K562 (cell line): Measurements from ENCODE around the gene ZNF92. TPM values are rescaled to one million over a fixed set of nuclear protein-coding genes. Genes with fewer than 3 reads are reported as not detected.

Experiments used
- ATAC-seq: fragments of 200-7000 bp; cut with Tn5 transposase; 3 replicates; pipeline ENCODE4 v1.9.1; 2020; ENCODE audit warnings: moderate library complexity
- BruUV-seq: library from RNA; stranded (reverse); fragments of 400-500 nt; replicated peaks from 2 replicates; lab custom pipeline; 2021; lab: Mats Ljungman, UMichigan
- CTCF ChIA-PET: fragments of 300-600 bp; formaldehyde crosslinking; extraction: SDS; loops from one replicate; lab custom pipeline; 2021; ENCODE audit warnings: low intra/inter-chr PET ratio; lab: Yijun Ruan, JAX
- POLR2A ChIA-PET: fragments of 300-600, 350-650 bp; sonication (Branson Sonifier 250); formaldehyde crosslinking; extraction: SDS; loops from one replicate; lab custom pipeline; 2021; ENCODE audit warnings: antibody characterized with exemption, inconsistent platforms; lab: Yijun Ruan, JAX
- DNase-seq, 4 experiments: peaks; one replicate each; pipeline versions ENCODE4 v3.0.0 to v3.0.0-alpha.2; 2011 to 2018; ENCODE audit warnings: low spot score in 3 of 4, mixed read lengths in 3 of 4; ENCODE audit errors: extremely low read depth in 1 of 4
- FAIRE-seq: peaks from 2 replicates; lab custom pipeline; 2011; peaks lifted over from hg19 to GRCh38; lab: Jason Lieb, UNC
- H2AFZ ChIP-seq: 2 replicates; pipeline ENCODE4 v1.6.0; 2011; ENCODE audit warnings: low read depth, low read length, control low read depth, inconsistent platforms
- H3K27ac ChIP-seq: fragments of 200-600 bp; 3 replicates; pipeline ENCODE4 v1.8.0; 2011; ENCODE audit warnings: low read depth, mild to moderate bottlenecking, control low read depth, inconsistent platforms, low read length, moderate library complexity, mixed read lengths; ENCODE audit errors: extremely low read depth
- H3K27me3 ChIP-seq, 2 experiments: fragments of 300-600 bp in 1 of 2; 2 replicates in 1 of 2; 3 replicates in 1 of 2; pipeline versions ENCODE4 v1.6.0 to v1.8.0; 2011; ENCODE audit warnings: inconsistent platforms in 2 of 2, low read length in 2 of 2, mild to moderate bottlenecking in 1 of 2, mixed read lengths in 1 of 2, moderate library complexity in 1 of 2; ENCODE audit not compliant: control insufficient read depth in 2 of 2, insufficient read depth in 2 of 2
- H3K36me3 ChIP-seq: fragments of 300-600 bp; 3 replicates; pipeline ENCODE4 v1.8.0; 2011; ENCODE audit warnings: mild to moderate bottlenecking, low read length, inconsistent platforms; ENCODE audit not compliant: control insufficient read depth, insufficient read depth
- H3K4me1 ChIP-seq, 2 experiments: fragments of 200-600 bp in 1 of 2; replicated peaks in 1 of 2; 2 replicates in 1 of 2; 3 replicates in 1 of 2; pipeline versions ENCODE4 v1.5.1 to v1.8.0; 2011; ENCODE audit warnings: inconsistent platforms in 2 of 2, low read length in 2 of 2, mild to moderate bottlenecking in 1 of 2, mixed read lengths in 1 of 2, moderate library complexity in 1 of 2; ENCODE audit not compliant: control insufficient read depth in 2 of 2, insufficient read depth in 2 of 2
- H3K4me2 ChIP-seq: 2 replicates; pipeline ENCODE4 v1.6.1; 2011; ENCODE audit warnings: low read length, control low read depth, inconsistent platforms, mixed read lengths; ENCODE audit not compliant: insufficient read depth
- H3K4me3 ChIP-seq: fragments of 200-600 bp; sonication (generic), shearing (Covaris generic); 2 replicates; pipeline ENCODE4 v1.5.1; 2016; ENCODE audit warnings: control low read depth, inconsistent platforms
- H3K79me2 ChIP-seq: fragments of 200-600 bp; 3 replicates; pipeline ENCODE4 v1.8.0; 2011; ENCODE audit warnings: low read length, inconsistent platforms; ENCODE audit not compliant: control insufficient read depth, insufficient read depth
- H3K9ac ChIP-seq, 2 experiments: 2 replicates each; pipeline versions ENCODE4 v1.6.0 to v1.6.1; 2011; ENCODE audit warnings: low read depth in 2 of 2, low read length in 2 of 2, control low read depth in 1 of 2, inconsistent platforms in 1 of 2, mild to moderate bottlenecking in 1 of 2, mixed read lengths in 1 of 2; ENCODE audit not compliant: insufficient read depth in 1 of 2
- H3K9me1 ChIP-seq: one replicate; pipeline ENCODE4 v1.6.0; 2011; ENCODE audit warnings: inconsistent platforms, mild to moderate bottlenecking, low read length, moderate library complexity; ENCODE audit not compliant: control insufficient read depth, insufficient read depth
- H3K9me3 ChIP-seq: replicated peaks from 2 replicates; pipeline ENCODE4 v1.5.1; 2011; ENCODE audit warnings: low read depth, low read length, inconsistent platforms; ENCODE audit not compliant: control insufficient read depth, insufficient read depth
- H4K20me1 ChIP-seq: replicated peaks from 2 replicates; pipeline ENCODE4 v1.6.1; 2011; ENCODE audit warnings: low read length, inconsistent platforms, mixed read lengths; ENCODE audit not compliant: control insufficient read depth, insufficient read depth
- CHD2 ChIP-seq: IDR thresholded peaks from 2 replicates; pipeline ENCODE4 v1.6.1; 2011; ENCODE audit warnings: low read depth, low read length
- DMBX1 ChIP-seq: fragments of 250-450 bp; sonication (Bioruptor Pico); IDR thresholded peaks from 2 replicates; pipeline ENCODE4 v1.8.0; 2022; ENCODE audit warnings: inconsistent platforms, mild to moderate bottlenecking, moderate library complexity, borderline replicate concordance
- LCOR ChIP-seq: sonication (generic); formaldehyde crosslinking; IDR thresholded peaks from 2 replicates; pipeline ENCODE4 v1.8.0; 2022; ENCODE audit warnings: mild to moderate bottlenecking, missing genetic modification reagents
- NBN ChIP-seq: fragments of 450-650 bp; IDR thresholded peaks from 2 replicates; pipeline ENCODE4 v1.6.1; 2016; ENCODE audit warnings: low read depth, mild to moderate bottlenecking
- NCOR1 ChIP-seq: fragments of 450-650 bp; IDR thresholded peaks from 2 replicates; pipeline ENCODE4 v1.6.1; 2016; ENCODE audit warnings: mild to moderate bottlenecking, moderate library complexity
- NEUROD1 ChIP-seq: fragments of 150-350 bp; IDR thresholded peaks from 2 replicates; pipeline ENCODE4 v1.6.1; 2014; ENCODE audit warnings: borderline replicate concordance, low read length, low read depth; ENCODE audit not compliant: partially characterized antibody
- WGBS: fragments of 100-300 bp; shearing (Covaris generic); methylation state at CpG from one replicate; pipeline ENCODE4 v1.1.6; 2016; ENCODE audit warnings: low coverage, mixed read lengths; ENCODE audit not compliant: insufficient coverage; ENCODE audit errors: missing lambda C conversion rate; 5-methylcytosine and 5-hydroxymethylcytosine counted together
- in situ Hi-C: fragments of 300-500 bp; cut with MboI; formaldehyde crosslinking; loops from 4 replicates; pipeline ENCODE4 v1.15.0; 2018; ENCODE audit warnings: inconsistent platforms, mixed read lengths
- intact Hi-C: fragments of 100-400 bp; cut with micrococcal nuclease; formaldehyde crosslinking; loops from 2 replicates; pipeline ENCODE4 v1.14.2; 2022
- polyA plus RNA-seq, 8 experiments: library from polyadenylated mRNA; depleted of rRNA in 4 of 8; stranded (reverse) in 5 of 8; unstranded in 3 of 8; fragments of >200 nt; fragmentation: Nextera tagmentation in 2 of 8; fragmentation: Illumina TruSeq in 1 of 8; extraction: Ambion mirVana in 2 of 8; extraction: Trizol in 1 of 8; gene quantifications; 2 replicates each; pipeline versions ENCODE4 v1.2.1 to v1.2.3, GENCODE V29; 2011 to 2014; ENCODE audit warnings: inconsistent platforms in 1 of 8, missing spikeins in 1 of 8
- total RNA-seq, 7 experiments: library from RNA; depleted of rRNA in 6 of 7; stranded (reverse); fragments of >200 nt in 6 of 7; fragmentation: Illumina TruSeq in 2 of 7; extraction: Trizol in 2 of 7; gene quantifications; 2 replicates each; pipeline versions ENCODE4 v1.2.1 to v1.2.3, GENCODE V29; 2011 to 2021; ENCODE audit warnings: low replicate concordance in 1 of 7

Gene ZNF92
- total and polyA plus RNA-seq, 9 of the 15 experiments (the other 6 are each of a cell fraction or from before 2014, with no cell fraction given), result 8.9 to 29.4 (median 12.5) TPM

- no peak overlapping the region for H2AFZ ChIP-seq
- H3K4me1 ChIP-seq, result no peaks in the 10 kb centered on the region
- H3K27me3 ChIP-seq, result no peaks in the 10 kb centered on the region
- FAIRE-seq, result no peak
- TF ChIP-seq NBN (no peak), LCOR (CRISPR knock-in tag) (no peak), DMBX1 (CRISPR knock-in tag) (no peak), CHD2 (no peak), NEUROD1 (no peak), NCOR1 (no peak)
- no peaks in the 10 kb centered on the region for H3K9me1 ChIP-seq
- H3K4me3 ChIP-seq, result no peak overlapping the region
- no peak for DNase-seq
- no peaks in the 10 kb centered on the region for H3K36me3 ChIP-seq
- in situ Hi-C loops (no loop called here), intact Hi-C loops (no loop called here)
- H3K79me2 ChIP-seq, result no peaks in the 10 kb centered on the region
- H4K20me1 ChIP-seq, result no peaks in the 10 kb centered on the region
- H3K9me3 ChIP-seq, result no peaks in the 10 kb centered on the region; the same call in 1 of the 2 replicates
- ChIA-PET CTCF (no interaction called here), POLR2A (no interaction called here)
- BruUV-seq, result no TSS peak
- WGBS, result 0% methylated on average over 1 of the region's 1 CpG
- ATAC-seq, result no peak
- H3K27ac ChIP-seq, result no peak overlapping the region
- H3K4me2 ChIP-seq, result no peak overlapping the region
- H3K9ac ChIP-seq, result no peak overlapping the region
Observed at GRCh38 chr7:65444205-65444842, 70.7 kb downstream of the ZNF92 start.
